Dendritic cell treated with granulocyte-macrophage colony-stimulating factor and Interleukin-4, amounts not matched to agents 40 ng/mL and 50 ng/mL, for 4 days (primary cell): ENCODE measurements around the gene NEDD9.

Experiments used
- H3K27ac Mint-ChIP-seq: one replicate; pipeline ENCODE4 v1.8.0; 2022; ENCODE audit warnings: mild to moderate bottlenecking, mixed read lengths
- H3K27me3 Mint-ChIP-seq: one replicate; pipeline ENCODE4 v1.8.0; 2022; ENCODE audit warnings: mild to moderate bottlenecking, mixed read lengths
- H3K36me3 Mint-ChIP-seq: one replicate; pipeline ENCODE4 v1.8.0; 2022; ENCODE audit warnings: low read depth, mixed read lengths
- H3K4me1 Mint-ChIP-seq: one replicate; pipeline ENCODE4 v1.8.0; 2022; ENCODE audit warnings: low read depth, mixed read lengths
- H3K4me3 Mint-ChIP-seq: one replicate; pipeline ENCODE4 v1.8.0; 2022; ENCODE audit warnings: mild to moderate bottlenecking, moderate library complexity, mixed read lengths
- H3K9me3 Mint-ChIP-seq: one replicate; pipeline ENCODE4 v1.8.0; 2022; ENCODE audit warnings: mixed read lengths
- intact Hi-C: fragments of 100-400 bp; cut with micrococcal nuclease; formaldehyde crosslinking; loops from one replicate; pipeline ENCODE4 v1.15.0; 2022

NEDD9 gene

GRCh38 chr6:11211254-11211653, 21.2 kb downstream of the NEDD9 start:
- Mint-ChIP-seq H3K4me3 (no peak overlapping the region), H3K9me3 (no peaks in the 10 kb centered on the region), H3K27me3 (peaks cover 8% of the 10 kb centered on the region), H3K36me3 (no peaks in the 10 kb centered on the region), H3K4me1 (peaks cover 48% of the 10 kb centered on the region), H3K27ac (no peak overlapping the region)
- intact Hi-C loops: no loop called here

GRCh38 chr6:11210386-11211138, 21.9 kb downstream of the NEDD9 start:
- Mint-ChIP-seq H3K4me3 (no peak overlapping the region), H3K36me3 (no peaks in the 10 kb centered on the region), H3K9me3 (no peaks in the 10 kb centered on the region), H3K27me3 (peaks cover 7% of the 10 kb centered on the region), H3K4me1 (peaks cover 48% of the 10 kb centered on the region), H3K27ac (no peak overlapping the region)
- intact Hi-C loops: no loop called here

- no peak overlapping the region for H3K4me3 Mint-ChIP-seq
Observed at GRCh38 chr6:11209906-11210305, 22.6 kb downstream of the NEDD9 start.

GRCh38 chr6:11209369-11209768, 23.1 kb downstream of the NEDD9 start:
- H3K27ac Mint-ChIP-seq: no peak overlapping the region

More at GRCh38 chr6:11209906-11210305, 22.6 kb downstream of the NEDD9 start:
- H3K27me3 Mint-ChIP-seq: peaks cover 10% of the 10 kb centered on the region
- intact Hi-C loops: loop anchor here (10.0 kb wide), 1 partner anchor 195 kb away; no protein-coding TSS in a partner anchor
- H3K27ac Mint-ChIP-seq: no peak overlapping the region
- no peaks in the 10 kb centered on the region for H3K9me3 Mint-ChIP-seq
- no peaks in the 10 kb centered on the region for H3K36me3 Mint-ChIP-seq
- H3K4me1 Mint-ChIP-seq: peaks cover 48% of the 10 kb centered on the region

GRCh38 chr6:11208854-11209253, 23.6 kb downstream of the NEDD9 start:
- no peaks in the 10 kb centered on the region for H3K9me3 Mint-ChIP-seq
- H3K4me1 Mint-ChIP-seq: peaks cover 48% of the 10 kb centered on the region
- H3K4me3 Mint-ChIP-seq: no peak overlapping the region
- H3K27me3 Mint-ChIP-seq: peaks cover 5% of the 10 kb centered on the region
- H3K36me3 Mint-ChIP-seq: no peaks in the 10 kb centered on the region
- intact Hi-C loops: loop anchor here (10.0 kb wide), 1 partner anchor 196 kb away; no protein-coding TSS in a partner anchor
- H3K27ac Mint-ChIP-seq: no peak overlapping the region

More at GRCh38 chr6:11209369-11209768, 23.1 kb downstream of the NEDD9 start:
- no peak overlapping the region for H3K4me3 Mint-ChIP-seq
- peaks cover 48% of the 10 kb centered on the region for H3K4me1 Mint-ChIP-seq
- intact Hi-C loops: loop anchor here (10.0 kb wide), 1 partner anchor 195 kb away; no protein-coding TSS in a partner anchor
- H3K36me3 Mint-ChIP-seq: no peaks in the 10 kb centered on the region
- H3K9me3 Mint-ChIP-seq: no peaks in the 10 kb centered on the region
- H3K27me3 Mint-ChIP-seq: peaks cover 7% of the 10 kb centered on the region

- no peaks in the 10 kb centered on the region for H3K36me3 Mint-ChIP-seq
- intact Hi-C loops: loop anchor here (10.0 kb wide), 1 partner anchor 197 kb away; no protein-coding TSS in a partner anchor
- H3K27ac Mint-ChIP-seq: no peak overlapping the region
- no peaks in the 10 kb centered on the region for H3K9me3 Mint-ChIP-seq
- H3K27me3 Mint-ChIP-seq: peaks cover 8% of the 10 kb centered on the region
- H3K4me1 Mint-ChIP-seq: peaks cover 43% of the 10 kb centered on the region
- no peak overlapping the region for H3K4me3 Mint-ChIP-seq
Observed at GRCh38 chr6:11208267-11208666, 24.2 kb downstream of the NEDD9 start.

- no peaks in the 10 kb centered on the region for H3K9me3 Mint-ChIP-seq
- H3K4me3 Mint-ChIP-seq: no peak overlapping the region
- peak overlapping the region; percentile 78 for H3K27ac Mint-ChIP-seq
- peaks cover 34% of the 10 kb centered on the region for H3K4me1 Mint-ChIP-seq
- H3K27me3 Mint-ChIP-seq: peaks cover 11% of the 10 kb centered on the region
- intact Hi-C loops: loop anchor here (2.0 to 10.0 kb wide), 3 partner anchors 35 to 331 kb away; no protein-coding TSS in a partner anchor
- no peaks in the 10 kb centered on the region for H3K36me3 Mint-ChIP-seq
Observed at GRCh38 chr6:11207199-11207968, 25.1 kb downstream of the NEDD9 start.

GRCh38 chr6:11206576-11206975, 25.9 kb downstream of the NEDD9 start:
- H3K4me3 Mint-ChIP-seq: no peak overlapping the region
- peaks cover 11% of the 10 kb centered on the region for H3K27me3 Mint-ChIP-seq
- H3K27ac Mint-ChIP-seq: peak overlapping the region; percentile 78
- peaks cover 27% of the 10 kb centered on the region for H3K4me1 Mint-ChIP-seq
- H3K36me3 Mint-ChIP-seq: no peaks in the 10 kb centered on the region
- intact Hi-C loops: loop anchor here (2.0 to 10.0 kb wide), 3 partner anchors 34 to 332 kb away; no protein-coding TSS in a partner anchor
- H3K9me3 Mint-ChIP-seq: no peaks in the 10 kb centered on the region

GRCh38 chr6:11204794-11205366, 27.6 kb downstream of the NEDD9 start:
- no peaks in the 10 kb centered on the region for H3K36me3 Mint-ChIP-seq
- H3K9me3 Mint-ChIP-seq: no peaks in the 10 kb centered on the region
- H3K27me3 Mint-ChIP-seq: peaks cover 11% of the 10 kb centered on the region
- H3K27ac Mint-ChIP-seq: no peak overlapping the region
- no peak overlapping the region for H3K4me3 Mint-ChIP-seq
- intact Hi-C loops: loop anchor here (10.0 kb wide), 1 partner anchor 200 kb away; no protein-coding TSS in a partner anchor
- peaks cover 16% of the 10 kb centered on the region for H3K4me1 Mint-ChIP-seq

- Mint-ChIP-seq H3K9me3 (no peaks in the 10 kb centered on the region), H3K27ac (no peak overlapping the region), H3K4me3 (no peak overlapping the region), H3K36me3 (no peaks in the 10 kb centered on the region), H3K27me3 (peaks cover 11% of the 10 kb centered on the region), H3K4me1 (peaks cover 17% of the 10 kb centered on the region)
- intact Hi-C loops: loop anchor here (10.0 kb wide), 1 partner anchor 201 kb away; no protein-coding TSS in a partner anchor
Observed at GRCh38 chr6:11204005-11204399, 28.5 kb downstream of the NEDD9 start.

- intact Hi-C loops: loop anchor here (10.0 kb wide), 1 partner anchor 201 kb away; no protein-coding TSS in a partner anchor
- peaks cover 21% of the 10 kb centered on the region for H3K4me1 Mint-ChIP-seq
- peaks cover 11% of the 10 kb centered on the region for H3K27me3 Mint-ChIP-seq
- H3K27ac Mint-ChIP-seq: no peak overlapping the region
- no peaks in the 10 kb centered on the region for H3K36me3 Mint-ChIP-seq
- H3K4me3 Mint-ChIP-seq: no peak overlapping the region
- no peaks in the 10 kb centered on the region for H3K9me3 Mint-ChIP-seq
Observed at GRCh38 chr6:11203306-11204004, 29.0 kb downstream of the NEDD9 start.

GRCh38 chr6:11202513-11203305, 29.8 kb downstream of the NEDD9 start:
- H3K4me3 Mint-ChIP-seq: no peak overlapping the region
- peaks cover 20% of the 10 kb centered on the region for H3K4me1 Mint-ChIP-seq
- no peaks in the 10 kb centered on the region for H3K9me3 Mint-ChIP-seq
- H3K27me3 Mint-ChIP-seq: peaks cover 15% of the 10 kb centered on the region
- intact Hi-C loops: loop anchor here (10.0 kb wide), 1 partner anchor 202 kb away; no protein-coding TSS in a partner anchor
- H3K27ac Mint-ChIP-seq: no peak overlapping the region
- no peaks in the 10 kb centered on the region for H3K36me3 Mint-ChIP-seq
